ENCODE measurements around the gene LKAAEAR1.
A peak's percentile ranks its signal among the peaks of the same experiment; 100 is the strongest.

The LKAAEAR1 gene

GRCh38 chr20:64068386-64069208 lies 15.6 kb downstream of the LKAAEAR1 start:
- no peak for DNase-seq (ENCODE audit: low read depth in 1 of 2, low spot score in 1 of 2)

GRCh38 chr20:64067733-64068307 lies 16.4 kb downstream of the LKAAEAR1 start:
- no peak for DNase-seq (ENCODE audit: low read depth in 1 of 2, low spot score in 1 of 2)

GRCh38 chr20:64067005-64067632 lies 17.1 kb downstream of the LKAAEAR1 start:
- no peak for DNase-seq (ENCODE audit: low read depth in 1 of 2, low spot score in 1 of 2)

GRCh38 chr20:64065974-64066343 lies 18.2 kb downstream of the LKAAEAR1 start:
- no peak for DNase-seq (ENCODE audit: low read depth in 1 of 2, low spot score in 1 of 2)

GRCh38 chr20:64065062-64065973 lies 18.9 kb downstream of the LKAAEAR1 start:
- DNase-seq (ENCODE audit: low read depth in 1 of 2, low spot score in 1 of 2), result no peak

- no peak for DNase-seq (ENCODE audit: low read depth in 1 of 2, low spot score in 1 of 2)
Observed at GRCh38 chr20:64064145-64064698, 20.0 kb downstream of the LKAAEAR1 start.

GRCh38 chr20:64063389-64064144 lies 20.6 kb downstream of the LKAAEAR1 start:
- no peak for DNase-seq (ENCODE audit: low read depth in 1 of 2, low spot score in 1 of 2)

GRCh38 chr20:64062596-64063388 lies 21.4 kb downstream of the LKAAEAR1 start, which contains the start of gene TCEA2:
Gene TCEA2 (plus strand): TSS chr20:64063198. CDS start chr20:64063313, 115 bp downstream.
- DNase-seq (ENCODE audit: low read depth in 1 of 2, low spot score in 1 of 2), result peak; percentile 89

- DNase-seq (ENCODE audit: low read depth in 1 of 2, low spot score in 1 of 2), result no peak
Observed at GRCh38 chr20:64062276-64062595, 22.0 kb downstream of the LKAAEAR1 start.

- no peak for DNase-seq (ENCODE audit: low read depth in 1 of 2, low spot score in 1 of 2)
Observed at GRCh38 chr20:64058536-64058935, 25.7 kb downstream of the LKAAEAR1 start.

GRCh38 chr20:64057628-64058498 lies 26.3 kb downstream of the LKAAEAR1 start:
- DNase-seq (ENCODE audit: low read depth in 1 of 2, low spot score in 1 of 2), result peak; percentile 66 to 67

- no peak for DNase-seq (ENCODE audit: low read depth in 1 of 2, low spot score in 1 of 2)
Observed at GRCh38 chr20:64056889-64057627, 27.1 kb downstream of the LKAAEAR1 start.

GRCh38 chr20:64056639-64056888 lies 27.6 kb downstream of the LKAAEAR1 start:
- no peak for DNase-seq (ENCODE audit: low read depth in 1 of 2, low spot score in 1 of 2)

- DNase-seq (ENCODE audit: low read depth in 1 of 2, low spot score in 1 of 2), result no peak
Observed at GRCh38 chr20:64055893-64056638, 28.1 kb downstream of the LKAAEAR1 start.

- no peak for DNase-seq (ENCODE audit: low read depth in 1 of 2, low spot score in 1 of 2)
Observed at GRCh38 chr20:64055396-64055892, 28.8 kb downstream of the LKAAEAR1 start.

- no peak for DNase-seq (ENCODE audit: low read depth in 1 of 2, low spot score in 1 of 2)
Observed at GRCh38 chr20:64053841-64054661, 30.1 kb downstream of the LKAAEAR1 start.
